NOMO-1 treated with dmso at 0.1 percent for 144 hours (cell line): ENCODE results near the gene GBA2.

Experiments used
- DNase-seq: peaks from one replicate; lab custom pipeline; 2025; ENCODE audit not compliant: unreplicated experiment; lab: John Stamatoyannopoulos, UW

The GBA2 gene

DNA sequence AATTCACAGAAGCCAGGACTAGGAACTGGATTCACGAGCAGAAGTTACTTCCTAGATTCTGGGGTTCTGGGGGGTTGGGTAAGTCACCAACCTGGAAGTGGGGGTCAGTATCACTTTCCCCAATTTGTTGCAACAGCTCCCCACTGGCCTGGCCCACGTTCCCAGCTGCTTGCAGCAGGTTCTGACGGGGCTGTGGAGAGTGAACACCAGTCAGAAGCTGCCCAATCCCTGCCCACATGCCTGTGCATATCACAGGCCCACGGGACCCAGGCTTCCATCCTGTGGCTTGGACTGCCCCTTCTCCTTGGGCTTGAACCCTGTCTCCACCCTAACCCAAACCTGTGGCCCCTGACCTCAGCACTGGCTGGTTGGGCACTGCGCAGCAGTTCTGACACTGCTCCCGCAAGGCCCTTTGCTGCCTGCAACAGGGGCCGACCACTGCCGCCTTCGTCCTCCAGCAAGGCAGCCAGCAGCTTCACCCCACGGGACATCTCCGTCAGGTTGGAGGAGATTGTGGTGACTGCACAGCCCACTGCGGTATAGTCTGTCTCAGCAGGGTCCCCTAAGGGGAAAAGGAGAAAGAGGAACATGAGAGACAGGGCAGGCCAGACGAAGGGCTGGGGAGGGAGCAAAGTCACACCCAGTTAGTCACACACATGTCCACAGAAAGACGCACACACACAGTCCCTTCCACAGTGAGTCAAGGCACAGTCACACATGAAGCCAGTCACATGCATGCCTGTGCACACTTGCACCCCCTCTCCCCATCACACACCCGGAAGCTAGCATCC is 30.1 kb downstream of the GBA2 start:
- no peak for DNase-seq

DNA sequence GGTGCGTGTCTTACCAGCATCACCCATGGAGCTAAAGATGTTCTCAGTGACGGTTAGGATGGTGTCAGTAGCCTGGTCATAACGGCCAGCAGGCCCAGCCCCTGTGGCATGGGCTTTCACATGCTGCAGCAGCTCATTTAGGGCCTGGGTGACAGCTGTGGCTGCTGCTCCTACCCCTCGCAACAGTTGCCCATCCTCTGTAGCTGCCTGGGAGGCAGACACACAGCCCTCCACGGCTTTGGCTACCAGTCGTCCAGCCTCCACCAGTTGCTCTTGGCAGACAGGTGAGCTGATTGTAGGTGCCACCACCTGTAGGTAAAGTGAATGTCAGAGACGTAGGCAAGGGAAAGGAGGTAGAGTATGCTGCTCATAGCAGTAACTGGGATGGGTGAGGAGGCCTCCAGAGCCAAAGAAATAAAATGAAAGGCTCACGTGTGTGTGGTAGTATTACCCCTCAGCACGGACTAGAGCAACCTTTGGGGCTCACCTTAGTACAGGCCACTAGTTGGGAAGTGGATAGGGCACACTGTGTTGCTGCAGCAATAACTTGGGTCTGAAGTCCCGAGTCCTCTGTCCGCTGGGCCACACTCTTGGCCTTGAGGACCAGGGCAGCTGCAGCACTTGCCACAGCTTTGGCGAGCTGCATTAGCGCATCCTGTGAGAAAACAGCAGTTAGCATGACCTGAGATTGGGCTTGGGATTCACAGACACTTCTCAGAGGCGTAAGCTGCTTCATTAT is 31.7 kb downstream of the GBA2 start:
- DNase-seq = no peak

- no peak for DNase-seq
Measured at GRCh38 chr9:35716230-35716629, 32.8 kb downstream of the GBA2 start.

DNA sequence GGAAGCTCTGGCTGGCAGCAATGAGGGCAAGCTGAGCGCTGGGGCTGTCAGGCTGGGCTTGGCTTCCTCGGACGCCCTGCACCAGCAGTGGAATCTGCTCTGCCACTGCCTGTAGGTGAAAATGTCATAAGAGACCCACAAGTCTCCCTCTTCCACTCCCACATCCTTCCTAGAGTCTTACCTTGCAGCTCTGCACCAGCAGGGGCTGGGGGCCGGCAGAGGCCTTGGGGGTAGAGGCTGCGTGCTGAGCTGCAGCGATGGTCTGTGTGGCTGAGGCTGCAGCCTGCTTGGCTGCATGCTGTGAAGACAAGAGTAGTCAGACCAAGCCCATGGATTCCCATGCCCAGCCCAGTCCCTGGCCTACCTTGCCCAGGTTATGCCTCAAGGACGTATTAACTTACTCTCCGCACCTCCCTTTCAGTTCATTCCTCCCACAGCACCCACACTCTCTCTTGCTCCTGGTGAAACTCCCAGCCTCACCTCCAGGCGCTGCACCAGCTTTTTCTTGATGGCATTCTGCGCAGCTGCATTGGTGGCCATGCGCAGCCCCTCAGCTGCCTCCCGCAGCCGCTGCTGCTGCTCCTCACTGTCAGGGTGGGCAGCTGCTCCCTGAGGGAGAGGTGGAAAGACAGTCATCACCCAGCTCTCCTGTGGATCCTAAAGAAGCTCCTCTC is 34.3 kb downstream of the GBA2 start:
- no peak for DNase-seq

DNA sequence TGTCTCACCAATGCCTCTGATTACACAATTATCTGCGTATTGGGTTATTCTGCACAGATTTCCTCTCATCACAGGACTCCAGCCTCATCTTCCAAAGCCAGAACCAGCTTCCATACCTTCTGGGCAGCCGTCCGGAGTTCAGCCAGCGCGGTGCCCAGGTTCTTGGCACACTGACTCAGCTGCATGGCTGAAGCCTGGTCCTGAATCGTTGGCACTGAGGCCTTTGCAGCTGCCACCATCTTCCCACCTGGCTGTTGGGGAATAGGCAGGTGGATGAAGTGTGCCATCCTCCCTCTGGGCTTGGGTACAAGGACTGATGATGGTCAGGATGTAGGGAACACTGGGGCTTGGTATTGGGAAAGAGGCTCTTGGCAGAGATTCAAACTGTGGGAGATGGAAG is 34.9 kb downstream of the GBA2 start:
- no peak for DNase-seq

GRCh38 chr9:35713578-35713977 is 35.5 kb downstream of the GBA2 start:
- DNase-seq = no peak

DNA sequence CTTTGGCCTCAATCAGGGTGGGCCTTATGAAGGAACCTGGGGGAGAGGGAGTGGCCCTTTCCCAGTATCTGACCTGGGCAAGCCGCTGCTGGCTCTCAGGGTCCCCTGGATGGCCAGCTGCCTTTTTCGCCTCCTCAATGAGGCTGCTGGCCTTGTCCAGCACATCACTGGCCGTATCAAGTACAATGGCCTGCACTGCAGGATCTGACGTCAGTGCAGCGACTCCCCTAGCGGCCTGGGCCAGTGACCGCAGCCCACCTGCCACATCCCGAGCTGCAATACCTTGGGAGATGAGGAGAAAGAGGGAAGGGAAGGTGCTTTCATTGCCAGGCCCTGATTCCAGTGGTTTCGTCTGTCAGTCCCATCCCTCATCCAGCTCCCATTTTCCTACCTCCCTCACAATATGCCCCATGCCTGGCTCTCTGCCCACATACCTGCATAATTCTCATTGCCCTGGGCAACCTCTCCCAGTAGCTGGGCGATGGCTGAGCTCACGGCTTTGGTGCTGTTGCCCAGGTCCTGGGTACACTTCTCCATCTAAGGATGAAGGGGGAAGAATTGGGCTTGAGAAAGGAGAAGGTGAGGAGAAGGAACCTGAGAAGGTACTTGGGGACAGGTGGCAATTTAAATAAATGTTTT is 36.1 kb downstream of the GBA2 start:
- DNase-seq = no peak

DNA sequence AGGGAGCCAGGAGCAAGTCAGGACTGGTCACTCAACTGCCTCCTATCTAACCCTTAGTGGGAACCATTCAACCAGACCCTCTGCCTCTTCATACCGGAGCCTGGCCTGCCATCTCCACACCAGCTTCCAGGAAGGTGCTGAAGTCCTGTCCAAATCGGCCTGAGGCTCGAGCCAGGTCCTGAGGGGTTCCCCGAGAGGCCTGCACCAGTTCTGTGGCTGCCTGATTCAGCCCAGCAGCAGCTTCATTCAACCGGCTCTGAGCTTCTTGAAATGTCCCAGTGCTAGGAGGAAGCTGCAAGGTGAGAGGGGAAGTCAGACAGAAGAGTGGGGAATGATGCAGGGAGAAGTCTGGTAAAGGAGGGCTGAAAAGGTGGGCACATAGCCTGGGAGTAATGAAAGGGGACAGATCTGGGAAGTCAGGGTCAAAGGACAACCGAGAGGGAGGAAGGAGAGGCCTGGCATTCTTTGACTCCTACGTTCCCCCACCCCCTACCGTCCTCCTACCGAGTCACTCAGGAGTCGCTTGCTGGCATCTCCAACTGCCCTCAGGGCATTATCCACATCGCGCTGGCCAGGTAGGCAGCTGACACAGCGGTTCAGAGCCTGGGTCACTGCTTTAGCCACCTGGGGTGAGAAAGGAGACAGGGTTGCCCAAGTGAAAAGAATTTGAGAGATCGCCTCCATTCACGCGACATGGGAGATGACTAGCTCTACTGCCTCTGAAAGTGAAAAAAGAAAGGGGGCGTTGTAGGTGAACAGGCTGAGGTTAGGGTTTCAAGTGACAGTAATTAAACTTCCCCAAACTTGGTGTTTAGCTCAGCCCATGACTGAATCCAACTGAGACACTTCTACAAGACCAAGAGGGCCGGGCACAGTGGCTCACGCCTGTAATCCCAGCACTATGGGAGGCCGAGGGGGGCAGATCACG is 37.3 kb downstream of the GBA2 start:
- DNase-seq = no peak

DNA sequence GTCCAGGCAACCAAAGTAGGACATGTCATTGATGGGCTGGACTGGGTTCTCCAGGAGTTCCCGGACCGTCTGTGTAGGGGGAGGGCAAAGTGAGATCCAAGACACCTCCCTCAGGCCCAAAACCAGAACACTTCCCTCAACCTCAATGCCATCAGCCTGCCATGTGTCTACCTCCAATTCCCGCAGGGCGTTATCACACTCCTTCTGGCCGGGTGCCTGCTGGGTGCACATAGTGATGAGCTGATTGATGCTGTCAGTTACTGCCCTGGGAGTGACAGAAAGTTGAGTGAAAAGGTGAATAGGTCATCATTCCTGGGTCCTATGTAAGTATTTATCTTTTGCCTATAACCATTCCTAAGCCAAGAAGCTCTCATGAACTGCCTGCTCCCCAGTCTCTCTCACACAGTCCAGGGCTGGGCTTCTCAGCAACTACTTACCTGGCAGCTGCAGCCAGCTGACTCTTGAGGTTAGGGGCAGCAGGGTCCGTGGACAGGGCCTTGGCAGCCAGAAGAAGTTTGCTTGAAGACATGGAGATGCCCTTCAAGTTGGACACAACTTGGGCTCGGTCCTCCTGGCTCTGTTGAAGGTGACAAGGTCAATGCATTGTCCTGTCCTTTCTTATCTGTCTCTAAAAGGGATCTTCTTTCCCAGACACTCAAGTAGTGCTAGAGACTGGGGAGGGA is 38.1 kb downstream of the GBA2 start:
- DNase-seq = no peak

- DNase-seq = no peak
Measured at GRCh38 chr9:35708146-35708545, 40.9 kb downstream of the GBA2 start.

DNA sequence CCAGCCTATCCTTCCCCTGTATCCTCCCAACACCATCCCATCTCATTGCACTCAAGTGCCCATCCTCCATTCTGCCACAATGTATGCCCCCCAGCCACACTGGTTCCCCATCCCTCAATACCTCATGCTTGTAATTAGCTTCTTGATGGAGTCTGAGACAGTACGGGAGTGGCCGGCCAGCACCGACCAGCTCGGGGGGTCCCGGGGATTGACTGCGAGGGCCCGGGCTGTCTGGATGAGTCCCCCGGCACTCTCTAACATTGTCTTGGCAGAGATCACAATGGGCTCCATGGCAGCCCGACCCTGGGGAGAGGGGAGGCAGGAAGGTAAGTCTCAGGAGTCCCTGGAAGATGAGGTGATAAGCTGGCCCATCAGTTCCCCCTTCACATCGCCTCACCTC is 42.1 kb downstream of the GBA2 start:
- no peak for DNase-seq

DNA sequence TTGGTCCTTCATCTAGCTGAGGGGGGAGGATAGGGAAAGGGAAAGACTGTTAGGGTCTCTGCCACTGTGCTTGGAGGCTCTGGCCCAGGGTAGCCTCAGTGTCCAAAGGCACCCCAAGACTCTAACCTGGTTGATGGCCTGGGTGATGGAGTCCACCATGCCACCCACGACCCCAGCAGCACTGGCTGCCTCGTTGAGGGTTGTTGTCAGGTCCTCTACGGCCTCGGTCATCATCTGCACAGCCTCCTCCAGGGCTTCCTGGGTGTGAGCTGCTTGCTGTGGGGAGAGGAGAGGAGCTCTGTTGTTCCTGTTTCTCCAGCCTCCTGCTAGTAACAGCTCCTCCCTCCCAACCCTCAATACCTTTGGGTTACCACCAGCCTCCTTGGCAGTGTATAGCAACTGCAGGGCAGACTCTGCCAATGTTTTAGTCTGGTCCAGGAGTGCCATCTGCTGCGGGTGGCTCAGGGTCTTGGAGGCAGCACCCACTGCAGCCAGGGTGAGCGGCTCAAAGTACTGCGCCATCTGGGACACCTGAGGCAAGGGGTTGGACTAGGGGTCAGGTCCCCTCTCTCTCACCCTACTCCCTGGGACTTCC is 43.1 kb downstream of the GBA2 start:
- DNase-seq = no peak

GRCh38 chr9:35705372-35705771 is 43.7 kb downstream of the GBA2 start:
- no peak for DNase-seq

DNA sequence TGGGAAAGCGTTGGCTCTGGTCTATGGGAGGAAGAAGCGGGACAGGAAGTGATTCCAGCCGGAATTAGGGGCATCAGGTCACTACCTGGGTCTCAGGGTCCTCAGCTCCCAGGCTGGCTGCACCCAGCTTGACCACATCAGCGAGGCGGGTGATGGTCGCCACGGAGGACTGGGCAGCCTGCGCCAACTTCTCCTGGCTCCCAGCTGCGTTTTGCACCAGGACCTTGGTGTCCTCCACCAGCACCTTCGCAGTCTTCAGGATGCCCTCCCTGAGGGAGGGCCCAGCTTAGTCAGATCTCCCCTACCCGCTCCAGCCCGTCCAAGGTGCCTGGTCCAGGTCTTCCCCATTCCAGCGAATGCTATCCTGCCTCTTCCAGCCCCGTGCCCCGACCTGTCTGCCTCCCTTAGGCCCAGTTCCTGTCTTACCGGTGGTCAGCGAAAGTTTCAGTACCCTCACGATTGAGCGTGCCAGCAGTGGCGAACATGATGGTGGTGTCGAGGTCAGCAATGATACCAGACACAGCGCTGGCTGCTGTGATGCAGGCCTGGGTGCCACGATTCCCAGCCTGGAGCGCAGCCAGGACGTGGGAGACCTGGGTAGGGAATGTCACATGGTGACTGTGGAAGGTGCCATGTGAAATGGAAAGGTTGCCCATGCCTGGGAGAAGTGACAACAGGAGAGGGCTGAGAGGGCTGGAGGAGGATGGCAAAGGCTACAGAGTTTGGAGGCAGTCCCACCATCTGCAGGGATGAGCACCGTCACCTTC is 44.9 kb downstream of the GBA2 start:
- no peak for DNase-seq

DNA sequence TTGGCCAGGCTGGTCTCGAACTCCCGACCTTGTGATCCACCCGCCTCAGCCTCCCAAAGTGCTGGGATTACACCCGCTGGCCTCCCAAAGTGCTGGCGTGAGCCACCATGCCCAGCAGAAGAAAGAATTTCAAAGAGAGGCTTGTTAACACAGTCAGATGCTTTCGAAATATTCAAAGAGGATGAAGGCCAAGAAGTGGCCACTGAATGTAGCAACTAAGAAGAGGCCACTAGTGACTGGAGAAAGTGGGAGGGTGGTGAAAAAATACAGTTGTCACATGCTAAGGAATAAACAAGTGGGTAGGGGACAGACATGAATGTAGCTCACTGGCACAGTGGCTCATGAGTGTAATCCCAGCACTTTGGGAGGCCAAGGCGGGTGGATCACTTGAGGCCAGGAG is 46.3 kb downstream of the GBA2 start:
- DNase-seq = no peak

GRCh38 chr9:35700942-35701341 is 48.1 kb downstream of the GBA2 start:
- no peak for DNase-seq

DNA sequence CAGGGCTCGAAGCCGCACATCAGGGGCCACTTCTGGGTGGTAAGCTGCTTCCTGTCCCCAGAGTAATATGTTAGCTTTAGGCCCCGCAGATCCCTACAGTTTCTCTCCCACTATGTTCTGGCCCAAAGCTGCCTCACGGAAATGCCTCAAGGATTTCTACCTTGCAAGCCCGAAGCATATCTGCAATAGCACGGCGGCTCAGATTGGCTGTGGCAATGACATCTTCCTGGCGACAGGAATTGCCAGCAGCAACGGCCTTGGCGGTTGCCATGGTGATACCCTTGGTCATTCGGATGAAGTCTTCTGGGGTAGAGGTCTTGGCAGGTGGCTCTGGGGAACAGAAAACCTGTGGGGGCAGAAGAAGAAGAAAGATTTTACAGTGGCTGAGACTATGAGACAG is 49.0 kb downstream of the GBA2 start:
- DNase-seq = no peak

GRCh38 chr9:35698231-35698630 is 50.8 kb downstream of the GBA2 start:
- no peak for DNase-seq

DNA sequence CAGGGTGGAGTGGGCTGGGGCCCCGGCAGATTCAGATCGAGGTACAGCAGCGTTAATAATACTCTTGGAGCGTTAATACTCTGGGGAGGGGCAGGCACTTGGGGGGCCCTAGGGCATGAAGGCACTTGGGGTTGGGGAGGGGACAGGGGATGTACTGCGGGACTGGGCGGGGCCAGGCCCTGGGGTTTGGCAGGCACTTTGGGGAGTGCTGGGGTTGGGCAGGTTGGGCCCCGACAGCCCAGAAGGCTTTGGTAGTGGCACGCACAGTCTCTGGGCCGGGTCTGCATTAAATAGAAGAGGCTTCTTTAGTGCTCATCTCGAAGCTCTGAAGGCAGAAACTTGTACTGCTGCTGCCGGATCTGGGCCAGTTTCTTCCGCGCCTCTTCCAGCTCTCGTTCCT is 51.5 kb downstream of the GBA2 start:
- DNase-seq = no peak
